VCaP (cell line): Measurements from ENCODE around the gene MOGAT3.

ENCODE experiments used
- H3K27ac ChIP-seq: fragments of 450-650 bp; 2 replicates; pipeline ENCODE4 v1.5.1; 2017
- TF ChIP-seq, protein P1 (sequence below): fragments of 450-650 bp; conservative IDR thresholded peaks from 2 replicates; pipeline ENCODE4 v1.5.1; 2017; ENCODE audit warnings: mild to moderate bottlenecking, moderate library complexity

The MOGAT3 gene

DNA sequence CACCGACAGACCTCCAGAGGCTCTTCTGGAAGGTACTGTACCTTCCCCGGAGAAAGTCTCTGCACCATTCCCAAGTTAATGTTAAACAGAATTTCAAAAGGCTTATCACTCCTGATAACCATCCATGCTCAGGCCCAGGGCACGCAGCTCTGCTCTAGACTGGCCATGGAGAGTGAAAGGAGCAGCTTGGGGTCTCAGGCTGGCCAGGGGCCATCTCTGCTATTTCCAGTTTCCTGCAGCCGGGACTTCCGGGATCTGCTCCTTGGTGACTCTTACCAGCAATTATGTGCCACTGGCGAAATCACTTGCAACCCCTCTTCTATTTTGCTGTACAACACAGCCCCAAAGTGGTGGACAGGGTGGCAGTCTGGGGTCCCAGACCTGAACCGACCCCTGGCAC, 30.8 kb upstream of the MOGAT3 start:
- peak overlapping the region; percentile 89 for H3K27ac ChIP-seq
- TF ChIP-seq, protein P1, sequence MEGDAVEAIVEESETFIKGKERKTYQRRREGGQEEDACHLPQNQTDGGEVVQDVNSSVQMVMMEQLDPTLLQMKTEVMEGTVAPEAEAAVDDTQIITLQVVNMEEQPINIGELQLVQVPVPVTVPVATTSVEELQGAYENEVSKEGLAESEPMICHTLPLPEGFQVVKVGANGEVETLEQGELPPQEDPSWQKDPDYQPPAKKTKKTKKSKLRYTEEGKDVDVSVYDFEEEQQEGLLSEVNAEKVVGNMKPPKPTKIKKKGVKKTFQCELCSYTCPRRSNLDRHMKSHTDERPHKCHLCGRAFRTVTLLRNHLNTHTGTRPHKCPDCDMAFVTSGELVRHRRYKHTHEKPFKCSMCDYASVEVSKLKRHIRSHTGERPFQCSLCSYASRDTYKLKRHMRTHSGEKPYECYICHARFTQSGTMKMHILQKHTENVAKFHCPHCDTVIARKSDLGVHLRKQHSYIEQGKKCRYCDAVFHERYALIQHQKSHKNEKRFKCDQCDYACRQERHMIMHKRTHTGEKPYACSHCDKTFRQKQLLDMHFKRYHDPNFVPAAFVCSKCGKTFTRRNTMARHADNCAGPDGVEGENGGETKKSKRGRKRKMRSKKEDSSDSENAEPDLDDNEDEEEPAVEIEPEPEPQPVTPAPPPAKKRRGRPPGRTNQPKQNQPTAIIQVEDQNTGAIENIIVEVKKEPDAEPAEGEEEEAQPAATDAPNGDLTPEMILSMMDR: no peak

DNA sequence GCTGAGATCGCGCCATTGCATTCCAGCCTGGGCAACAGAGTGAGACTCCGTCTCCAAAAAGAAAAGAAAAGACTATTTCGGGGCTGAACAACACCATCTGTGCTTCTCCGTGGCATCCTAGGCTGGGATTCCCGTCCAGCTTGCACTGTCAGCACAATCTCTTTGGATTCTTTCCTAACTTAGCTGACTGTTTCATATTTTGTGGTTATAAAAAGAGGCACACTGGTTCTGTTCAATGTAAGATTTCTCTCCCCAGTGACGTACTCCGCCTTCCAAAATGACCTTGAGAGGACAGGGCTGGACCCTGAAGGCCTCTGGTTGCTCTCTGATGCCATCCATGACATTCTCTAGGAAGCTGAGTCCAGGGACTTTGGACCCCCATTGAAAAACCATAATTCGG, 25.9 kb upstream of the MOGAT3 start:
- no peak overlapping the region for H3K27ac ChIP-seq
- TF ChIP-seq, protein P1: no peak

DNA sequence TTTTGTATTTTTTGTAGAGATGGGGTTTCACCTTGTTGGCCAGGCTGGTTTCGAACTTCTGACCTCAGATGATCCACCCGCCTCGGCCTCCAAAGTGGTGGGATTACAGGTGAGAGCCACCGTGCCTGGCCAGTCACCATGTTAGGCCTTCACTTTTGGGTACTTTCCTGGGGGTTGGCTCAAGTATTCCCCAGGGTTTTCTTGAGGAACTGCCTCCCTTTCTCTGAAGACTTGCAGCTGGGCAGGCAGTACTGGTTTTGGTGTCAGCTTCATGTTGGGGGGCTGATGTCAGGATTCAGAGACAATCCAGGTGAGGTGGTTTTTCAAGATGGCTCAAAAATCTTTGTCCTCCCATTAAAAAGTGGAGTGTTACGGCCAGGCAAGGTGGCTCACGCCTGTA, 24.8 kb upstream of the MOGAT3 start:
- TF ChIP-seq, protein P1: no peak
- no peak overlapping the region for H3K27ac ChIP-seq

DNA sequence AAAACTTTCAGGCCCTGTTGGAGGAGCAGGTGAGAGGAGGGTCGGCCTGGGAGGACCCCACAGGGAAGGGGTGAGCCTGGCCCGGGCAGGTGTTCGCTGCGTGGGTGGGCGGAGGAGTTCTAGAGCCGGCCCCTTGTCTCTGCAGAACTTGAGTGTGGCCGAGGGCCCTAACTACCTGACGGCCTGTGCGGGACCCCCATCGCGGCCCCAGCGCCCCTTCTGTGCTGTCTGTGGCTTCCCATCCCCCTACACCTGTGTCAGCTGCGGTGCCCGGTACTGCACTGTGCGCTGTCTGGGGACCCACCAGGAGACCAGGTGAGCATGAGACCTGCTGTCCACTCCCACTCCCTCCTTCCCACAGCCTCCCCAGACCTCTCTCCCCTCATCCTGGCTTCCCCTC, 22.7 kb upstream of the MOGAT3 start:
- TF ChIP-seq, protein P1: no peak
- no peak overlapping the region for H3K27ac ChIP-seq

DNA sequence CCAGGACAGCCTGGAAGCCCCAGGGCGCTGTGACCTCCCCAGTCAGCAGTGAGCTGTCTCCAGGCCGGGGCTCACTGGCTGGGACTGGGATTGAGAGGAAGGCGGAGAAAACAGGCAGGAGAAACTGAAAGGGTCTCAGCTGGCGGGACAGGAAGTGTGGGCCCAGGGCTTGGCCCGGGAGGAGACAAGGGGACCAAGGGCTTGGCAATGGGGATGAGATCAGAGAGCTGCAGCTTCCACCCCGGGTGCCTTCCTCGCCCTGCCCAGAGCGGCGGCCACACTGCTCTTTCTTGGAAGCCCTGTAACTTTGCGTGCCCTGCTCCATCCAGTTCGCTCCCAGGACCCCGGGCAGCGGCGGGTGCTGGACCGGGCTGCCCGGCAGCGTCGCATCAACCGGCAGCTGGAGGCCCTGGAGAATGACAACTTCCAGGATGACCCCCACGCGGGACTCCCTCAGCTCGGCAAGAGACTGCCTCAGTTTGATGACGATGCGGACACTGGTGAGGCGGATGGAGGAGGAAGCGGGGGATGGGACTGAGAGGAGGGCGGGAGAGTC, 21.5 kb upstream of the MOGAT3 start:
- H3K27ac ChIP-seq: no peak overlapping the region
- TF ChIP-seq, protein P1: no peak

DNA sequence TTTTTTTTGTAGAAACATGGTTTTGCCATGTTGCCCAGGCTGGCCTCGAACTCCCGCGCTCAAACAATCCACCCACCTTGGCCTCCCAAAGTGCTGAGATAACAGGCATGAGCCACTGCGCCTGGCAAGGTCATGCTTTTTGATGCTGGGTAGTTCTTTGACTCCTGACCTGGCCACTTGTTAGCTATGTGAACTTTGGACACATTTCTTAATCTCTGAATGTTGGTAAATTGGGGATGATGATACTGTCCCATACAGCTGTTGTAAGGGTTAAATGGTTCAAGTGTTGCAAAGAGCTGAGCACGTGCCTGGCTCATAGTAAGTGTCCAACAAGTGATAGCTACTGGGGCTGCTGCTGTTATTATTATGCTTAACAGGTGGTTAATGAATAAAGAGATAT, 19.5 kb upstream of the MOGAT3 start:
- TF ChIP-seq, protein P1: no peak
- H3K27ac ChIP-seq: no peak overlapping the region

DNA sequence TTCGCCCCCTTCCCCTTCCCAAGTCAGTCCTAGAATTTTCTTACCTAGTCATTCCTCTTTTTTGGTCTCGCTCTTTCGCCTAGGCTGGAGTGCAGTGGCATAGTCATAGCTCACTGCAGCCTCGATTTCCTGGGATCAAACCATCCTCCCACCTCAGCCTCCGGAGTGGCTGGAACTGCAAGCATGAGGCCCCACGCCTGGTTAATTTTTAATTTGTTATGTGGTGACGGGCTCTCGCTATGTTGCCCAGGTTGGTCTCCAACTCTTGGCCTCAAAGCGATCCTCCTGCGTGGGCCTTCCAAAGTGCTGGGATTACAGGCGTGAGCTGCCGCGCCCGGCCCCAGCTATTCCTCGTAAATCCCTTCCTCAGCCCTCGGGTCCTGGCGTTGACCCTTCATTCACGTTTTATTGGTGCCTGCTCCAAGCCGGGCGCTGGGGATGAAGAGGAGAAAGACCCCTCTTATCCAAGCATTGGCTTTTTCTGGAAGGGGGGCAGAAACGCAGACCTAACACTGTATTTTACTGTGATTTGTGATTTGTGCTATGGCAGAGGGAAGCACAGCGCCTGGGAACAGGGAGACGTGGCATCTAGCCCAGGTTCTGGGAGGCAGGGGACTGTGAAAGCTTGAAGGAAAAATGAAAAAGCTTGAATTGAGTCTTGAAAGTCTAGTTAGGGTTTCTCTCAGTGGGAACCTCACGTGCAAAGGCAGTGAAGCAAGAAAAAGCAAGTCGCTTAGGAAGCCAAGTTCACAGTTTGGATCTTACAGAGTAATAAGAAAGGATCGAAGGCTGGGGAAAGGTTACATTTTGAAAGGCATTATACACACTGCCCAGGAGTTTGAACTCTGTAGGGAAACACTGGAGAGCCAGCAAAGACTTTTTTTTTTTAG, 17.6 kb upstream of the MOGAT3 start:
- peak overlapping the region; percentile 84; the same call in 1 of the 2 replicates for H3K27ac ChIP-seq
- TF ChIP-seq, protein P1: no peak
